Endodermal cell (in vitro differentiated cells): Measurements from ENCODE around the gene UMODL1. TPM values are rescaled to one million over a fixed set of nuclear protein-coding genes. Genes with fewer than 3 reads are reported as not detected.

Experiments used
- DNase-seq: peaks from one replicate; pipeline ENCODE4 v3.0.0-alpha.2; 2017
- H3K27ac ChIP-seq: 2 replicates; pipeline ENCODE4 v1.5.1; 2013; ENCODE audit warnings: mild to moderate bottlenecking, low read depth, low read length, moderate library complexity
- H3K27me3 ChIP-seq: 2 replicates; pipeline ENCODE4 v1.6.1; 2013; ENCODE audit warnings: mild to moderate bottlenecking, low read length, moderate library complexity; ENCODE audit not compliant: insufficient read depth, control insufficient read depth, poor library complexity, severe bottlenecking
- H3K36me3 ChIP-seq: 2 replicates; pipeline ENCODE4 v1.7.0; 2013; ENCODE audit warnings: mild to moderate bottlenecking, low read length, moderate library complexity; ENCODE audit not compliant: control insufficient read depth, insufficient read depth
- H3K4me1 ChIP-seq: one replicate; pipeline ENCODE4 v1.7.0; 2013; ENCODE audit warnings: low read length; ENCODE audit not compliant: control insufficient read depth, insufficient read depth
- H3K4me3 ChIP-seq: 2 replicates; pipeline ENCODE4 v1.5.1; 2013; ENCODE audit warnings: mild to moderate bottlenecking, low read length, moderate library complexity
- H3K9ac ChIP-seq: 2 replicates; pipeline ENCODE4 v1.6.1; 2013; ENCODE audit warnings: mild to moderate bottlenecking, low read length, moderate library complexity; ENCODE audit not compliant: poor library complexity, severe bottlenecking; ENCODE audit errors: extremely low read depth
- H3K9me3 ChIP-seq: 2 replicates; pipeline ENCODE4 v1.6.1; 2013; ENCODE audit warnings: mild to moderate bottlenecking, low read length, moderate library complexity; ENCODE audit not compliant: control insufficient read depth
- H3K27ac Mint-ChIP-seq: 2 replicates; pipeline ENCODE4 v1.8.0; 2020; ENCODE audit warnings: mixed read lengths
- H3K27me3 Mint-ChIP-seq: 2 replicates; pipeline ENCODE4 v1.8.0; 2021; ENCODE audit warnings: mild to moderate bottlenecking, mixed read lengths; ENCODE audit not compliant: insufficient read depth
- H3K36me3 Mint-ChIP-seq: 2 replicates; pipeline ENCODE4 v1.8.0; 2020; ENCODE audit warnings: low read depth, mixed read lengths
- H3K4me1 Mint-ChIP-seq: 2 replicates; pipeline ENCODE4 v1.8.0; 2020; ENCODE audit warnings: mixed read lengths
- H3K4me3 Mint-ChIP-seq: 2 replicates; pipeline ENCODE4 v1.8.0; 2020; ENCODE audit warnings: mild to moderate bottlenecking, moderate library complexity, mixed read lengths
- H3K9me3 Mint-ChIP-seq: 2 replicates; pipeline ENCODE4 v1.8.0; 2020; ENCODE audit warnings: mild to moderate bottlenecking, mixed read lengths
- WGBS, 2 experiments: methylation state at CpG; one replicate each; pipeline versions ENCODE4 v1.1.5 to v1.1.7; 2013; ENCODE audit warnings: missing lambda C conversion rate in 2 of 2, mixed read lengths in 1 of 2; ENCODE audit not compliant: insufficient coverage in 1 of 2, insufficient read length in 1 of 2; 5-methylcytosine and 5-hydroxymethylcytosine counted together
- total RNA-seq, 2 donors: library from RNA; stranded (reverse); fragmentation: NEBNext Ultra II Directional in 1 of 2; extraction: Animal tissue kit (Norgen Biotek cat#: 25700) in 1 of 2; gene quantifications; 2 replicates in 1 of 2; 3 replicates in 1 of 2; pipeline ENCODE4 v1.2.1, GENCODE V29; 2021
- TF ChIP-seq, protein P1 (sequence below): fragments of 200-600 bp; sonication (generic); conservative IDR thresholded peaks from 2 replicates; pipeline ENCODE4 v1.5.0; 2021; ENCODE audit warnings: antibody characterized with exemption, mild to moderate bottlenecking

The UMODL1 gene
- total RNA-seq, 2 donors from 2014 or later, result 0.24 to 0.49 TPM

- H3K4me3 Mint-ChIP-seq, result no peak overlapping the region
Observed at GRCh38 chr21:42191696-42192595, 120.8 kb downstream of the UMODL1 start.

More at GRCh38 chr21:42191696-42192595, 120.8 kb downstream of the UMODL1 start:
- DNase-seq, result no peak
- H3K36me3 Mint-ChIP-seq, result no peaks in the 10 kb centered on the region
- Histone ChIP-seq H3K27ac (no peak overlapping the region), H3K4me3 (no peak overlapping the region), H3K9ac (no peak overlapping the region), H3K4me1 (no peaks in the 10 kb centered on the region), H3K9me3 (no peaks in the 10 kb centered on the region), H3K27me3 (no peaks in the 10 kb centered on the region), H3K36me3 (no peaks in the 10 kb centered on the region)
- no peak overlapping the region for H3K27ac Mint-ChIP-seq
- 88 to 91% methylated on average over 14 to 21 of the region's 21 CpGs for WGBS, 2 experiments
- H3K4me1 Mint-ChIP-seq, result no peaks in the 10 kb centered on the region
- peaks cover 5% of the 10 kb centered on the region for H3K27me3 Mint-ChIP-seq
- no peaks in the 10 kb centered on the region for H3K9me3 Mint-ChIP-seq
- TF ChIP-seq, protein P1, sequence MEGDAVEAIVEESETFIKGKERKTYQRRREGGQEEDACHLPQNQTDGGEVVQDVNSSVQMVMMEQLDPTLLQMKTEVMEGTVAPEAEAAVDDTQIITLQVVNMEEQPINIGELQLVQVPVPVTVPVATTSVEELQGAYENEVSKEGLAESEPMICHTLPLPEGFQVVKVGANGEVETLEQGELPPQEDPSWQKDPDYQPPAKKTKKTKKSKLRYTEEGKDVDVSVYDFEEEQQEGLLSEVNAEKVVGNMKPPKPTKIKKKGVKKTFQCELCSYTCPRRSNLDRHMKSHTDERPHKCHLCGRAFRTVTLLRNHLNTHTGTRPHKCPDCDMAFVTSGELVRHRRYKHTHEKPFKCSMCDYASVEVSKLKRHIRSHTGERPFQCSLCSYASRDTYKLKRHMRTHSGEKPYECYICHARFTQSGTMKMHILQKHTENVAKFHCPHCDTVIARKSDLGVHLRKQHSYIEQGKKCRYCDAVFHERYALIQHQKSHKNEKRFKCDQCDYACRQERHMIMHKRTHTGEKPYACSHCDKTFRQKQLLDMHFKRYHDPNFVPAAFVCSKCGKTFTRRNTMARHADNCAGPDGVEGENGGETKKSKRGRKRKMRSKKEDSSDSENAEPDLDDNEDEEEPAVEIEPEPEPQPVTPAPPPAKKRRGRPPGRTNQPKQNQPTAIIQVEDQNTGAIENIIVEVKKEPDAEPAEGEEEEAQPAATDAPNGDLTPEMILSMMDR, result no peak

Other genes starting within 250 kb of the UMODL1 start
- gene PRDM15, start 192.0 kb upstream of the UMODL1 start, total RNA-seq, result 10 to 100 TPM in 1 of 2 donors, 1 to 10 TPM in 1; 8.8 to 10.1 TPM
- gene C2CD2, start 117.3 kb upstream of the UMODL1 start, total RNA-seq, result 10 to 100 TPM; 26.3 to 28.7 TPM
- gene ZBTB21, start 61.0 kb upstream of the UMODL1 start, total RNA-seq, result 10 to 100 TPM; 17.3 to 23.1 TPM
- 1 to 10 TPM; 1.6 to 5.4 TPM for gene ABCG1, start 147.8 kb downstream of the UMODL1 start, total RNA-seq
- 1 to 10 TPM in 1 of 2 donors, not detected in 1; 5.5 TPM for gene TFF3, start 244.1 kb downstream of the UMODL1 start, total RNA-seq